ENCODE results near the gene POP4.

DNA sequence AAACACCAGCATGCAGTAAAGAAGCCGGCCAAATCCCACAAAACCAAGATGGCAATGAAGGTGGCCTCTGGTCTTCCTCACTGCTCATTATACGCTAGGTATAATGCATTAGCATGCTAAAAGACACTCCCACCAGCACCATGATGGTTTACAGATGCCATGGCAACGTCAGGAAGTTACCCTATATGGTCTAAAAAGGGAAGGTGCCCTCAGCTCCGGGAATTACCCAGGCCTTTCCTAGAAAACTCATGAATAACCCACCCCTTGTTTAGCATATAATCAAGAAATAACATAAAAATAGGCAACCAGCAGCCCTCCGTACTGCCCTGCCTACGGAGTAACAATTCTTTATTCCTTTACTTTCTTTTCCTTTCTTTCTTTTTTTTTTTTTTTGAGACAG is 38.1 kb downstream of the POP4 start:
- no peak for TF ChIP-seq POLR2AphosphoS5 (IDR thresholded peaks at IDR 0.05)
- TF ChIP-seq, protein P1, sequence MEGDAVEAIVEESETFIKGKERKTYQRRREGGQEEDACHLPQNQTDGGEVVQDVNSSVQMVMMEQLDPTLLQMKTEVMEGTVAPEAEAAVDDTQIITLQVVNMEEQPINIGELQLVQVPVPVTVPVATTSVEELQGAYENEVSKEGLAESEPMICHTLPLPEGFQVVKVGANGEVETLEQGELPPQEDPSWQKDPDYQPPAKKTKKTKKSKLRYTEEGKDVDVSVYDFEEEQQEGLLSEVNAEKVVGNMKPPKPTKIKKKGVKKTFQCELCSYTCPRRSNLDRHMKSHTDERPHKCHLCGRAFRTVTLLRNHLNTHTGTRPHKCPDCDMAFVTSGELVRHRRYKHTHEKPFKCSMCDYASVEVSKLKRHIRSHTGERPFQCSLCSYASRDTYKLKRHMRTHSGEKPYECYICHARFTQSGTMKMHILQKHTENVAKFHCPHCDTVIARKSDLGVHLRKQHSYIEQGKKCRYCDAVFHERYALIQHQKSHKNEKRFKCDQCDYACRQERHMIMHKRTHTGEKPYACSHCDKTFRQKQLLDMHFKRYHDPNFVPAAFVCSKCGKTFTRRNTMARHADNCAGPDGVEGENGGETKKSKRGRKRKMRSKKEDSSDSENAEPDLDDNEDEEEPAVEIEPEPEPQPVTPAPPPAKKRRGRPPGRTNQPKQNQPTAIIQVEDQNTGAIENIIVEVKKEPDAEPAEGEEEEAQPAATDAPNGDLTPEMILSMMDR (IDR thresholded peaks at IDR 0.05) = no peak
- no peak for TF ChIP-seq POLR2A (IDR thresholded peaks at IDR 0.05; ENCODE audit: low read depth)

Measured in esophagus muscularis mucosa (tissue), 3 donors.